H1 (cell line): Measurements from ENCODE around the gene REPIN1. TPM values are rescaled to one million over a fixed set of nuclear protein-coding genes. Genes with fewer than 3 reads are reported as not detected.

Experiments used
- MAFK ChIP-seq: IDR thresholded peaks from 2 replicates; pipeline ENCODE4 v1.6.1; 2012; ENCODE audit warnings: low read depth, mild to moderate bottlenecking, improper control_type of control experiment, low read length
- polyA plus RNA-seq, 7 experiments: library from polyadenylated mRNA; depleted of rRNA in 3 of 7; stranded (reverse) in 5 of 7; unstranded in 2 of 7; fragments of >200 nt in 5 of 7; fragments of 200-250 nt in 2 of 7; gene quantifications; 1 replicate in 5 of 7; 2 replicates in 1 of 7; 4 replicates in 1 of 7; pipeline versions ENCODE4 v1.2.1 to v1.2.3, GENCODE V29; 2011 to 2013; ENCODE audit warnings: missing spikeins in 2 of 7, mixed read lengths in 2 of 7
- total RNA-seq: library from RNA; stranded (reverse); fragmentation: NEBNext Ultra II Directional; extraction: Animal tissue kit (Norgen Biotek cat#: 25700); gene quantifications from 2 replicates; pipeline ENCODE4 v1.2.1, GENCODE V29; 2021

REPIN1 gene
- total and polyA plus RNA-seq, 2 of the 8 experiments (the other 6 are each of a cell fraction or from before 2014, with no cell fraction given) = 98.6 to 125 TPM

- no peak for TF ChIP-seq MAFK
These were observed 43.0 kb downstream of the REPIN1 start (continued) for GRCh38 chr7:150411606-150412005.
